Measurements from ENCODE around the gene ABAT. TPM values are rescaled to one million over a fixed set of nuclear protein-coding genes. Genes with fewer than 3 reads are reported as not detected.

Gene ABAT
- total RNA-seq, 1 experiment from 2014 or later, result 7.3 TPM

DNA sequence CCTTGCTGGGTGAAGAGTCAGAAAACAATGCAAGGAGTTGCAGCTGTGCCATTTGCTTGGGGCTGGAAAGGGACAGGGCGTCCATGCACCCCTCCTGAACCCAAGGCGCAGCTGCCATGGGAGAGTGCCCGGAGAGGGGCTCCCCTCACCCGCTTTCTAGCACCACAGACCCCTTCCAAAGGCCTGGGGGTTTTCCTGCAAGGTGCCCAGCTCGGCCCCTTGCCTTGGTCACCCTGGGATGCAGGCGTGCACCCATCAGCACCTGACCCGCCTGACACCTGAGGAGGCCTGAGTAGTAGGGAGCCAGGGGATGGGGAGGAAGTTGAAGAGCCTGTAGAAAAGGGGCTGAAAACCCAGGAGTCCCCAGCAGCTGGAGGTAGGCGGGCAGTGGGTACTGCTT lies 92.8 kb downstream of the ABAT start:
- H4K91ac ChIP-seq (ENCODE audit: insufficient read length, low read depth, low read length), result no peak overlapping the region
- no peak overlapping the region for H3K23ac ChIP-seq (ENCODE audit: insufficient read length, low read depth, low read length)
- no peak overlapping the region for H2BK15ac ChIP-seq (ENCODE audit: low read depth, low read length)
- no peak for TF ChIP-seq CTCF (conservative IDR thresholded peaks at IDR 0.05)
- DNase-seq, result no peak
- H3K4me1 Mint-ChIP-seq, result peaks cover 13 to 14% of the 10 kb centered on the region in 2 experiments
- no peak overlapping the region for H2AK5ac ChIP-seq (ENCODE audit: insufficient read length, low read length)
- H3K9me3 Mint-ChIP-seq, result no peaks in the 10 kb centered on the region
- no peak overlapping the region for H2AFZ ChIP-seq (ENCODE audit: low read length)
- no peak overlapping the region for H2BK5ac ChIP-seq (ENCODE audit: insufficient read length, low read length)
- H4K20me1 ChIP-seq (ENCODE audit: control insufficient read depth, insufficient read depth, insufficient read length), result no peaks in the 10 kb centered on the region
- no peaks in the 10 kb centered on the region for H3K9me3 ChIP-seq (ENCODE audit: control insufficient read depth, low read depth, low read length)
- no peak overlapping the region for H3K4ac ChIP-seq (ENCODE audit: low read depth, low read length)
- H3K4me1 ChIP-seq (ENCODE audit: insufficient read depth, low read length), result no peaks in the 10 kb centered on the region
- no peak overlapping the region for H3K27ac Mint-ChIP-seq
- no peak overlapping the region for H3K9ac ChIP-seq (ENCODE audit: extremely low read depth, insufficient read length, low read length)
- no peaks in the 10 kb centered on the region for H3K23me2 ChIP-seq (ENCODE audit: insufficient read length, low read depth, low read length, poor library complexity, severe bottlenecking)
- no peak overlapping the region for H3K27ac ChIP-seq (ENCODE audit: insufficient read length, low read depth, low read length)
- H2BK120ac ChIP-seq (ENCODE audit: low read depth, low read length, poor library complexity, severe bottlenecking), result no peak overlapping the region
- no peaks in the 10 kb centered on the region for H3K27me3 Mint-ChIP-seq (ENCODE audit: low read depth)
- WGBS (ENCODE audit: extremely low coverage, insufficient read length, low lambda C conversion rate), result no CpG with 5 or more reads among the region's 8 CpGs
- no peak overlapping the region for H3T11ph ChIP-seq (ENCODE audit: low read length)
- no peaks in the 10 kb centered on the region; a peak in 1 of 7 replicates for H3K36me3 Mint-ChIP-seq (ENCODE audit: insufficient read depth in 1 of 3, low read depth in 3 of 3)
- H3K79me2 ChIP-seq (ENCODE audit: insufficient read depth, low read length), result no peaks in the 10 kb centered on the region
- H3K4me2 ChIP-seq (ENCODE audit: insufficient read depth, insufficient read length, low read length), result no peak overlapping the region
- H2BK20ac ChIP-seq (ENCODE audit: low read depth, low read length, poor library complexity, severe bottlenecking), result no peak overlapping the region
- no peak overlapping the region for H2BK12ac ChIP-seq (ENCODE audit: insufficient read length, low read depth, low read length)
- no peak overlapping the region for H3K4me3 Mint-ChIP-seq
- H3K14ac ChIP-seq (ENCODE audit: insufficient read depth, low read length), result no peak overlapping the region
- no peak overlapping the region for H4K8ac ChIP-seq (replicated peaks; ENCODE audit: insufficient read length, low read depth, low read length)
- no peak overlapping the region for H3K18ac ChIP-seq (ENCODE audit: insufficient read length, low read depth, low read length)
- H3K27me3 ChIP-seq (ENCODE audit: insufficient read depth, low read length), result no peaks in the 10 kb centered on the region
- H4K5ac ChIP-seq (ENCODE audit: insufficient read length, low read depth, low read length), result no peak overlapping the region
- H3K56ac ChIP-seq (ENCODE audit: insufficient read length, low read depth, low read length), result no peak overlapping the region
- H3K79me1 ChIP-seq (ENCODE audit: insufficient read depth, low read depth, low read length, poor library complexity, severe bottlenecking), result no peaks in the 10 kb centered on the region
